Astrocyte (in vitro differentiated cells and primary cell): ENCODE measurements around the gene RANBP1.

ENCODE experiments used
- EZH2 ChIP-seq: IDR thresholded peaks from 2 replicates; pipeline ENCODE4 v1.6.1; 2012; ENCODE audit warnings: mild to moderate bottlenecking, low read length, inconsistent platforms; ENCODE audit not compliant: insufficient read depth
- TF ChIP-seq, protein P1 (sequence below): IDR thresholded peaks from 2 replicates; pipeline ENCODE4 v1.5.1; 2011; ENCODE audit warnings: low read depth, mild to moderate bottlenecking, inconsistent platforms, low read length, moderate library complexity; ENCODE audit not compliant: insufficient read depth

DNA sequence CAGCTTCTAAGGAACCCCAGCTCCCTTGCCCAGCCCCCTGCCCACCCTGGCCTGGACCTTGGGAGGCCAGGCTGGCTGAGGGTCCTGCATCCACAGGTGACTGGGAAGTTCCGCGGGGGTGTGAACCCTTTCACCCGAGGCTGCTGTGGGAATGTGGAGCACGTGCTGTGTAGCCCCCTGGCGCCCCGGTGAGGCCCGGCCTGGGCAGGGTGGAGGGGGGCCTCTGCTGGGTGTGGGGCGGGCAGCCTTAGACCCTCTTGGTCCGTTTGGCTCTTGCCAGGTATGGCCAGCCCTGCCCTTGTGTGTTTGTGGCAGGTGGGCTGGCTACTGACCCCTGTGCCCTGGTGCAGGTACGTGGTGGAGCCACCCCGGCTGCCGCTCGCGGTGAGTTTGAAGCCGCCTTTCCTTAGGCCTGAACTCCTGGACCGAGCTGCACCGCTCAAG is 24.6 kb downstream of the RANBP1 start:
- TF ChIP-seq, protein P1, sequence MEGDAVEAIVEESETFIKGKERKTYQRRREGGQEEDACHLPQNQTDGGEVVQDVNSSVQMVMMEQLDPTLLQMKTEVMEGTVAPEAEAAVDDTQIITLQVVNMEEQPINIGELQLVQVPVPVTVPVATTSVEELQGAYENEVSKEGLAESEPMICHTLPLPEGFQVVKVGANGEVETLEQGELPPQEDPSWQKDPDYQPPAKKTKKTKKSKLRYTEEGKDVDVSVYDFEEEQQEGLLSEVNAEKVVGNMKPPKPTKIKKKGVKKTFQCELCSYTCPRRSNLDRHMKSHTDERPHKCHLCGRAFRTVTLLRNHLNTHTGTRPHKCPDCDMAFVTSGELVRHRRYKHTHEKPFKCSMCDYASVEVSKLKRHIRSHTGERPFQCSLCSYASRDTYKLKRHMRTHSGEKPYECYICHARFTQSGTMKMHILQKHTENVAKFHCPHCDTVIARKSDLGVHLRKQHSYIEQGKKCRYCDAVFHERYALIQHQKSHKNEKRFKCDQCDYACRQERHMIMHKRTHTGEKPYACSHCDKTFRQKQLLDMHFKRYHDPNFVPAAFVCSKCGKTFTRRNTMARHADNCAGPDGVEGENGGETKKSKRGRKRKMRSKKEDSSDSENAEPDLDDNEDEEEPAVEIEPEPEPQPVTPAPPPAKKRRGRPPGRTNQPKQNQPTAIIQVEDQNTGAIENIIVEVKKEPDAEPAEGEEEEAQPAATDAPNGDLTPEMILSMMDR, result no peak
- TF ChIP-seq EZH2, result no peak
